ENCODE results near the gene DNAJB14. TPM values are rescaled to one million over a fixed set of nuclear protein-coding genes. Genes with fewer than 3 reads are reported as not detected.

DNAJB14 gene
- total and polyA plus RNA-seq, 2 donors (not counting 3 experiments of a cell fraction or from before 2014, with no cell fraction given): 9.2 to 56.7 TPM

- no peak overlapping the region for H3K9ac ChIP-seq (replicated peaks; ENCODE audit: extremely low read depth, insufficient read depth, low read length)
- H3K27me3 ChIP-seq (ENCODE audit: control insufficient read depth in 2 of 2, insufficient read depth in 2 of 2, low read length in 2 of 2): peaks cover 1 to 2% of the 10 kb centered on the region in 2 experiments
- H3K79me2 ChIP-seq (ENCODE audit: control insufficient read depth, insufficient read depth, low read length): no peaks in the 10 kb centered on the region
- no peaks in the 10 kb centered on the region for H4K20me1 ChIP-seq (replicated peaks; ENCODE audit: control insufficient read depth, extremely low read depth, insufficient read depth, low read length)
- dilution Hi-C loops (cut with MboI; ENCODE audit: extremely low pct_ligation_motif_present, low sequenced_read_pairs): no loop called here
- no peaks in the 10 kb centered on the region for H3K9me1 ChIP-seq (replicated peaks; ENCODE audit: control insufficient read depth, extremely low read depth, insufficient read depth, low read length)
- H3K9me3 ChIP-seq (replicated peaks; ENCODE audit: control insufficient read depth, insufficient read depth, low read length): no peaks in the 10 kb centered on the region
- H3K4me3 ChIP-seq (replicated peaks in 1 of 3; ENCODE audit: insufficient read depth in 1 of 3, low read depth in 1 of 3, low read length in 3 of 3): no peak overlapping the region
- H3K4me2 ChIP-seq (ENCODE audit: insufficient read depth, low read length): no peak overlapping the region
- no peak overlapping the region for H3K27ac ChIP-seq (ENCODE audit: insufficient read depth, low read depth, low read length)
- TF ChIP-seq POLR2AphosphoS5 (IDR thresholded peaks at IDR 0.05; ENCODE audit: insufficient read depth, low read depth, low read length): no peak
- no peak for TF ChIP-seq JUN (IDR thresholded peaks at IDR 0.05; ENCODE audit: borderline replicate concordance, insufficient read depth, insufficient read length, low read depth)
- TF ChIP-seq, protein P1, sequence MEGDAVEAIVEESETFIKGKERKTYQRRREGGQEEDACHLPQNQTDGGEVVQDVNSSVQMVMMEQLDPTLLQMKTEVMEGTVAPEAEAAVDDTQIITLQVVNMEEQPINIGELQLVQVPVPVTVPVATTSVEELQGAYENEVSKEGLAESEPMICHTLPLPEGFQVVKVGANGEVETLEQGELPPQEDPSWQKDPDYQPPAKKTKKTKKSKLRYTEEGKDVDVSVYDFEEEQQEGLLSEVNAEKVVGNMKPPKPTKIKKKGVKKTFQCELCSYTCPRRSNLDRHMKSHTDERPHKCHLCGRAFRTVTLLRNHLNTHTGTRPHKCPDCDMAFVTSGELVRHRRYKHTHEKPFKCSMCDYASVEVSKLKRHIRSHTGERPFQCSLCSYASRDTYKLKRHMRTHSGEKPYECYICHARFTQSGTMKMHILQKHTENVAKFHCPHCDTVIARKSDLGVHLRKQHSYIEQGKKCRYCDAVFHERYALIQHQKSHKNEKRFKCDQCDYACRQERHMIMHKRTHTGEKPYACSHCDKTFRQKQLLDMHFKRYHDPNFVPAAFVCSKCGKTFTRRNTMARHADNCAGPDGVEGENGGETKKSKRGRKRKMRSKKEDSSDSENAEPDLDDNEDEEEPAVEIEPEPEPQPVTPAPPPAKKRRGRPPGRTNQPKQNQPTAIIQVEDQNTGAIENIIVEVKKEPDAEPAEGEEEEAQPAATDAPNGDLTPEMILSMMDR (IDR thresholded peaks at IDR 0.05; ENCODE audit: extremely low read depth in 1 of 2, insufficient read depth in 1 of 2, low read depth in 1 of 2, low read length in 2 of 2): no peak
- TF ChIP-seq EZH2 (IDR thresholded peaks at IDR 0.05; ENCODE audit: borderline replicate concordance, low read depth, low read length, severe bottlenecking): no peak
- no peak for TF ChIP-seq FOS (IDR thresholded peaks at IDR 0.05; ENCODE audit: borderline replicate concordance, insufficient read depth, low read length)
- TF ChIP-seq GATA2 (IDR thresholded peaks at IDR 0.05; ENCODE audit: insufficient read depth, insufficient read length, low read depth, low read length): no peak
- TF ChIP-seq MYC (IDR thresholded peaks at IDR 0.05; ENCODE audit: low read depth, low read length): no peak
- no peak for TF ChIP-seq MAX (IDR thresholded peaks at IDR 0.05; ENCODE audit: insufficient read depth, insufficient read length)
- no peak for TF ChIP-seq POLR2A (IDR thresholded peaks at IDR 0.05; ENCODE audit: low read depth, low read length)
- FAIRE-seq (no peak), DNase-seq (ENCODE audit: low read depth, low spot score) (no peak)
- no peaks in the 10 kb centered on the region for H3K4me1 ChIP-seq (ENCODE audit: control insufficient read depth, extremely low read depth, insufficient read depth, low read length)
- intact Hi-C loops (cut with micrococcal nuclease): no loop called here
- no peak overlapping the region for H2AFZ ChIP-seq (ENCODE audit: low read depth, low read length)
- BruUV-seq (replicated peaks): no TSS peak
- no peaks in the 10 kb centered on the region for H3K36me3 ChIP-seq (ENCODE audit: control insufficient read depth in 2 of 2, extremely low read depth in 1 of 2, insufficient read depth in 2 of 2, low read length in 2 of 2)
- ChIA-PET CTCF (no interaction called here), POLR2A (no interaction called here)
Observed at GRCh38 chr4:99859618-99860017, 86.8 kb downstream of the DNAJB14 start.

Data from endothelial cell of umbilical vein (primary cell).